Measurements from ENCODE around the gene SEMA4D.

The SEMA4D gene

DNA sequence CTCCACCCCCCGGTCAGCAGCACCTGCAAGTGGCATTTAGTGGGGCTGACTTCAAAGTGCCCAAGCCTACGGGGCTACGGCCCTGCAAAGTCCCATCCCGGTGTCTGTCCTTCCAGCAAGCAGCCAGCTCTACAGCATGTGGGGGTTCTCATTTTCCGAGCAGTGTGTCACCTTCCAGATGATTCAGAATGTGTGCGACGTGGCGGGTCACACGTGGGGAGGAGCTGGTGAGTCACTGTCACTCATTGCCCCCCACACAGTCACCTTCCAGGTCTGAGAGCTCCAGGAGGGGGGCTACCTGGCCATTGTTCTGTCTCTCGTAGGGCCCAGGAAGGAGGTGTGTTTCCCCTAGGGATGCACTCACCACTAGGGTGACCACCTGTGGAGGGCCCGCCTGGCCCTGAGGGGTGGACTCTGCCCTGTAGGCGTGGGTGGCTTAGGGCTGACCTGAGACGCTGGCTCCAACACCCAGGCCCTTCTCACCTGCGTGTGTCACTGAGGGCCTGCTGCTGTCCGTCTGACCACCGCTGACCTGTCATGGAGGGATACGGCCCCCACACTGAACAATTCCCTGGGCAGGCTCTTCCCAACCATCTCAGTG, 70.2 kb downstream of the SEMA4D start:
- DNase-seq, result peak in 2 of 4 experiments; percentile 37 to 40

DNA sequence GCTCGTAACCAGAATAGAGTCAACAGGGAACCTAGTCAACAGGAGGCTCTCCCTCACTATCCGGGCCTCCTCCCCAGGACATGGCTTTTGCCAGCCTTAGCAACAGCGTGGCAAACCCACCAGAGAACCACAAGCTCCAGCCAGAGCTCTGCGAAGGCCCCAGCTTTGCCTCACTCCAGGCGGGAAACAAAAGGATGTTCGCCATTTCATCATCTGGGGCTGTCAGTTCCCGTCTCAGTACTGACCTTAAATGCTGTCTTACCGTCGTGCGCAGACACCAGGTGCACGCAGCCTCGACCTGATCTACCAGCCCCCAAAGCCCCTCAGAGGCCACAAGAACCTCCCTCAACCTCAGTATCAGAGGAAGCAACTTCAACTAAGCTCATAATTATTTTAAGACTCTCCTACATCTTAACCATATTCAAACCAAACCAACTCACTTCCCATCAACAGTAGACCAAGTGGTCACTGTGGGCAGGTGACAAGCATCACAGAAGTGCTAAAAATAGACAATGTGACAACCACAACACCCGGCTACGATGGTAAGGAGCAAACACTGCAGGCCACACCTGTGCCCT, 71.4 kb downstream of the SEMA4D start:
- DNase-seq, result no peak

GRCh38 chr9:89425921-89426383, 72.0 kb downstream of the SEMA4D start:
- no peak for DNase-seq

DNA sequence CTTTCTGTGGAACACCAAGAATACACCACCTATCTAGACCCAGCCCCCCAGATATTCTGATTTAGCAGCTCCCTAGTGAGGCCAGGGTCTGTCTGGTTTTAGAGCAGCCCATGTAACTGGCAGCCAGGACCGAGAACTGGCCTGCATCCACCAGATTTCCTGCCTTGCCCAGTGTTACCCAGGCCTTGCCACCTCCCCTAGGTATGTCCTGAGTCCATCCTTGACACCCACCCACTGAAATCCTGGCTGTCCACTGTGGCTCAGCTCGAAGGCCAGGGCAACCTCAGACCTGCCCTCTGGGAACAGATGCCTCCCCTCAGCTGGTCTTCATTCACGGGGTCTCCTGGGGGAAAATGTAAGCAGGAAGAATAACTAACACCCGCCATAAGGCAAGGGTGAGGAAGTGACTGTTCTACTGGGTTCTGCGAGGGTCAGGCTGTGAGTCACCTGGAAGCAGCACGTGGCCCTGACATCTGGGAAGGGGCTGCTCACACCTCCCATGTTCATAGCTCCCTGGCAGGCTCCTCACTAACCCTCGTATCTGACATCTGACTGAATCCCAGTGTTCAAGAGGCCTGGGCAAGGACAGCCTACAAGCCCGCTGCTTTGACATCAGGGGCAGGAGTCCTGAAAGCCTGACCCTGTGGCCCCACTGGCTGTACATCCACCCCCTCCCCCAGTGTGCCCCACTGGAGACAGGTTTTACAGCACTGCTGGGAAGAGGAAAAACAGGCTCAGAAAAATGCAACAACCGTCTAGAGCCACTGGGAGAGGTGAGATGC, 72.7 kb downstream of the SEMA4D start:
- DNase-seq, result no peak

GRCh38 chr9:89422151-89422975, 75.5 kb downstream of the SEMA4D start:
- no peak for DNase-seq

DNA sequence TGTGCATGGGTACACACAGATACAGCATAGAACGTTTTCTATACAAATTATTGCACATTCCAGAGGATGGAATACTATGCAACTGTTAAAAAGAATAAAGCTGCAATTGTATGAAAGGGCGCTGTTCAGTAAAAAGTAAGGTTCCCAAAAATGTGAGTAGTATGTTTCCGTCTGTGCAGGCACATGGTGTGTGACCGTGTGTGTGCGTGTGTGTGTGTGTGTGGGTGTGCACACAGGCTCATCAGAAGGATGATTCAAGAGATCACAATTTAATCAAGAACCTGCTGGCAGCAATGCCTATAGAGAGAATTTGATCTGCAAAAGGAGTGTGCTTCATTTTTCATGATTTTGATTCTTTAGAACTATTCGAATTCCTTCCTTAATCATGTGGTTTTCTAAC, 76.3 kb downstream of the SEMA4D start:
- DNase-seq, result no peak

GRCh38 chr9:89420397-89421178, 77.3 kb downstream of the SEMA4D start:
- DNase-seq, result no peak

DNA sequence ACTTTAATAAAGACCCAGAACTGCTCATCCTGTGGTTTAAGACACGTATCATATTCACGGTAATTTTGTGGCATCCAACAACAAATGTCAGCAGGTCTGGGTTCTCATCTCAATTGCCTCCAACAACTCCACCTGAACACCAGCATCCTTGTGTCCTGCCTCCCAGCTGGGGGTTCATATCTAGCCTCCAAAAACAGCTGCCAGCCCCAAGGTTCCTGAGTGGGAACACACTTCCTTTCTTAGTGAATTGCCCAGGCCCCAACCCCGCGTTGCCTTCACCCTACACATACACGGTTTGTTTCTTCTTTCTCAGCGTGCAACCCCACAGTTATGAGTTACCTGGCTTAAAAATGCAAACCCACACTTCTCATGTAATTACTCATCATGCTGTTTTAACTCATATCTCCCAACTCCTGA, 77.9 kb downstream of the SEMA4D start:
- DNase-seq, result no peak

DNA sequence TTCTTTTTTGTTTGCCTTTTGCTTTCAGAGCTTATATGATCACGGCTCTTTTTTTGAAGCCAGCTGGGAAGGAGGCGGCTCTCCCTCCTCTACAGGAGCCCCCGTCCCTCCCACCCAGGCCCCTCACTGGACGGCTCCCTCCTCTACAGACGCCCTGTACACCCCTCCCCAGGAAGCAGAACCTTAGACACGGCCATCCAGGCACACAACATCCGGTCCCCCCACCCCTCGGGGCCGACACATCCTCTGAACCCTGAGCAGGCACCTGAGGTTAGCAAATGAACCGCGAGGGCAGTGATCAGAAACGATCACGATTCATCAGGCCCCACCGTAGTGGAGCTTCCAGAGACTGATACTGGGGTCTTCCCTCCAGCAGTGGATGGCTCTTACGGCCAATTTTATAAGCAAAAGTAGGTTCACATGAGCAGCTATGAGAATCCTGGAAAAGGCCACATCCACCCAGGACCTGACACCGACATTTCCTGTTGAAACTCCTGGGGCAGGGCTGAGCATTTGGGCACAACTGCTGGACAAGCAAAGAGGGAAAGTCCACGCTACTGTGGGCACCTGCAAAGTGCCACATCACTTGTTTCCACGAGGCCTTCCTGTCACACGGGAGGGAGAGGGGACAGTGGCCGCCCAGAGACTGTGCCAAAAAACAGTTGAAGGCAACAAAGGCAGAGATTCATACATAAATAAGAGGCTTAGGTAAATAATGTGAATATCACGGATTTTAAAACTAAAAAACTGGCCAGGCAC, 78.9 kb downstream of the SEMA4D start:
- peak in 2 of 4 experiments; percentile 36 to 49 for DNase-seq

DNA sequence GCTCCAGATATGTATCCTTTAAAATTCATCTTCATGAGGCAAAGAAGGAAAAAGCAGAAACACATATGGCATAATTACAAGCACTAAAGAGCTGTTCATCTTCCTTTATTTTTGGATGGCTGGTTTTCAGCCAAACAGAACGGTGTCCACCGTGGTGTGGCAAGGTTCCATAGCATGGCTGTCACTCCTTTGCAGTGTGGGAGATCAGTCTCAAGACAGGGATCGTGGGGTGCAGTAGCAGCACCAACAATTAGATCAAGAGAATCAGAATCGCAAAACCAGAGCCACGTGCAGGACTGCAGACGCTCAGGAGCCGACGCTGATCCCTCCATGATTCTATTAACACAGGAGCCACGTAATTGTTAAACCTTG, 79.5 kb downstream of the SEMA4D start:
- no peak for DNase-seq

DNA sequence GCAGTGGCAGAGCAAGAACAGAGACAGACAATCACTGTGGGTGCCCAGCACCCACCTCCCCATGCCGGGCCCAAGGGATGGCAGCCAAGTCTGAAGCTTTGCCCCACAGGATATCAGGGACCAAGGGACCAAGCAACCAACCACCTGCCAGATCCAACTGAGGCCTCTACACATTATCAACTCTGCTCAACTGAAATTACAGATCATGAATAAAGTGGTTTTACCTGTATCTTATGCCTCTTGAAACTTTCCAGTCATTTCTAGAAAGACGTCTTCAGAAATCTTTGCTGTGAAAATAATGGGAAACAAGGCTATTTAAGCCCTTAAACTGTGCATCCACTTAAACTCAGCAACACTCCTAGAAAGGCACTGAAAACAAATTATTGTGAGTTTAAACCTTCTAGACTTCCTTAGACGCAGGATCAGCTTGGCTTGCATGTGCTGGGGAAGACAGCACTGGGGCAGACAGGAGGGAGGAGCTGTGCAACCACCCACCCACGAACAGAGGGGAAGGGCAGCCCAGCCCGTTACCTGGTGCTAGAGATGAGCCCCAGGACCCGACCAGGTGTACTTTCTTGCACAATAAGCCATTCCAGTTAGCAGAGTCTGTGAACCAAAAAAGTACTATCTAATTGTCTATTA, 80.0 kb downstream of the SEMA4D start:
- DNase-seq, result no peak

- no peak for DNase-seq
Measured at GRCh38 chr9:89414670-89415324, 83.1 kb downstream of the SEMA4D start.

- DNase-seq, result no peak
Measured at GRCh38 chr9:89413963-89414638, 83.8 kb downstream of the SEMA4D start.

- DNase-seq, result no peak
Measured at GRCh38 chr9:89412951-89413350, 85.0 kb downstream of the SEMA4D start.

GRCh38 chr9:89412541-89412940, 85.4 kb downstream of the SEMA4D start:
- no peak for DNase-seq

DNA sequence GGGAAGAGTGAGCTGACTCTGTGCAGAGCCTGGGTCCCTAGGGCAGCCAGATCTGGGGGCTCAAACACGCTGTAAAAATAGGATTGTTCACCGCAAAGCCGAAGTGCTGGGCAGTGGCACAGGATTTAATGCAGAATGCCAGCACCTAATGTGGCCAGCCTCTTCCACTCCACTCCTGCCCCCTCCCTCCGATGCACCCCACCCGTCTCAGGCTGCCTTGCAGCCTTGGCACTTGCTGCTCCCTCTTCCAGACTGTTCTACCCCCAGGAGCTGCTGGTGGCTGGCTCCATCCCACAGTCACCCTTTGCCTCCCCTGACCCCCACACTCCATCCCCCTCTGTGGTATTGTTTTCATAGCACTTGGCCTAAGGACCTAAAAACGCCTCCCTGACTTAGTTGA, 86.2 kb downstream of the SEMA4D start:
- DNase-seq, result no peak

- DNase-seq, result no peak
Measured at GRCh38 chr9:89410641-89411350, 87.1 kb downstream of the SEMA4D start.

DNA sequence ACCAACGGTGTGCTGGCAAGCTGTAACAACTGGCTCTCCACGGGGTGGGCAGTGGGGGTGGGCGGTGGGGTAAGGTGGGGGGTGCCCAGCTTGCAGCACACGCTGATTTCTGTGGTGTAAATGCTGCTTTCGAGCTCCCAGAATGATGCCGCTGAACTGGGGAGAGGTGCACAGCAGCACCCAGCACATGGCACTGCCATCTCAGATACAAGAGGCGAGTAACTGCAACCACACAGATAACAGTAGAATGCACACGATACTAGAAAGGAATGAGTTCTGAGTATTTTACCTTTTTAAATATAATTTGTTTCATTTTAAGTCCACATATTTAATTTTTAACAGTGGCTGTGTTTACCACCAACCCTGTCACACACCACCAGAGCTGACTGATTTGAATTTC, 87.9 kb downstream of the SEMA4D start:
- DNase-seq, result no peak

- DNase-seq, result no peak
Measured at GRCh38 chr9:89409466-89409865, 88.4 kb downstream of the SEMA4D start.
